HG03442 (cell line): ENCODE data around the gene UBR1.
"Not testable (repeated sequence)": the region's sequence is repeated elsewhere in the genome, so short reads cannot be mapped to it uniquely, and the experiment has no call there.

Experiments
- ATAC-seq: cut with Tn5 transposase; IDR thresholded peaks from one replicate; pipeline ENCODE4 v1.9.1; 2021; ENCODE audit warnings: mild to moderate bottlenecking, moderate library complexity; ENCODE audit not compliant: unreplicated experiment

UBR1 gene

DNA sequence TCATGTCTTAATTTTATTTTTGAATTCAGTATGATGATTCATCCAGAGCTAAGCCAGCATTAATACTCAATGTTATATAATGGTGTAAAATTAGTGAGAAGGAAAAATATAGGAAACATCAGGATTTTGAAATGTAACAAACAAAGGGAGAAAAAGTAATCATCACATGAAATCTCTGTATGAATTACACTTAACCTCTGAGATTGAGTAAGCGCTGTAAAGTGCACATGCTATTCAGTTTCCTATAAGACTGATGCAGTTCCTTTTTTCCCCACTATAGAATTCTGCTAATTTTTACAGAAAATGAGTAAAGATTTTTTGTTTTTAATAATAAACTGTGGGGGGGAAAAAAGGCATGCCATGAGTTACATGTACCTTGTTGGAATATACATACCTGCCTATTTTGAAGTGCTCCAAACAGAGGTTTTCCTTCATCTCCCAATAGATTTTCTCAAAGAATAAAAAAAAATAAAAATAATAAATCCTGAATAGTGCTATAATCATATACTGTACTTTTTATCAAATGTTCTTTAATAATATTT is 121.3 kb downstream of the UBR1 start:
- ATAC-seq: no peak

DNA sequence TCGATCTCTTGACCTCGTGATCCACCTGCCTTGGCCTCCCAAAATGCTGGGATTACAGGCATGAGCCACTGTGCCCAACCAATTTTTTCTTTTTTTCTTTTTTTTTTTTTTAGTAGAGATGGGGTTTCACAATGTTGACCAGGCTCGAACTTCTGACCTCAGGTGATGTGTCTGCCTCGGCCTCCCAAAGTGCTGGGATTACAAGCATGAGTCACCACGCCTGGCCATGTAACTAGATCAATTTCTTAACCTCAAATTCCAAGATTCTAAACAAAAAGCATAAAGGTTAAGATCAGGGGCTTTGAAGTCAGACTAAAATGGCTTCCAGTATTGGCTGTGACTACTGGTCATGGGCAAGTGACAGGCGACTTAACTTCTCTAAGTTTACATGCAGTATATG is 126.7 kb downstream of the UBR1 start:
- not testable (repeated sequence) for ATAC-seq

DNA sequence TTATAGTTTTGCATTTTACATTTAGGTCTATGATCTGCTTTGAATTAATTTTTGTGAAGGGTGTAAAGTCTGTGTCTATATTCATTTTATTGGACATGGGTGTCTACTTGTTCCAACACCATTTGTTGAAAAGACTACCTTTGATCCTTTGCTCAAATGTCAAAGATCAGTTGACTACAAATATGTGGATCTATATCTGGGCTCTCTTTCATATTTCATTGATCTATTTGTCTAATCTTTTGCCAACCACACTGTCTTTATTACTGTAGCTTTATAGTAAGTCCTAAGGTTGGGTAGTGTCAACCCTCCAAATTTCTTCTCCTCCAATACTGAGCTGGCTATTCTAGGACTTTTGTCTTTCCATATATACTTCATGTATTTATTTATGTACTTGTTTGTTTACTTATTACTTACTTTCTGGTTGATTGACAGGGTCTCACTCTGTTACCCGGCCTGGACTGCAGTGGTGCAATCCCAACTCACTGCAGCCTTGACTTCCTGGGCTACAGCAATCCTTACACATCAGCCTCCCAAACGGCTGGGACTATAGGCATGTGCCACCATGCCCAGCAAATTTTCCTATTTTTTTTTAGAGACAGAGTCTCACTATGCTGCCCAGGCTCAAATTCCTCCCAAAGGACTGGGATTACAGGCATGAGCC is 131.5 kb downstream of the UBR1 start:
- ATAC-seq: no peak

DNA sequence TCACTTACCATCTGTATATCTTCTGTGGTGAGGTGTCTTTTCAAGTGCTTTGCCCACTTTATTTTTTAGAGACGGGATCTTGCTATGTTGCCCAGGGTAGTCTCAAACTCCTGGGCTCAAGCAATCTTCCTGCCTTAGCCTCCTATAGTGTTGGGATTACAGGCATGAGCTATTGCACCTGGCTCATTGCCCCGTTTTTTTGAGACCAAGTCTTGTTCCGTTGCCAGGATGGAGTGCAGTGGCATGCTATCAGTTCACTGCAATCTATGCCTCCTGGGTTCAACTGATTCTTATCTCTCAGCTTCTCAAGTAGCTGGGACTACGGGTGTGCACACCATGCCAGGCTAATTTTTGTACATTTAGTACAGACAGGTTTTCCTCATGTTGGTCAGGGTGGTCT is 132.7 kb downstream of the UBR1 start:
- ATAC-seq: no peak

DNA sequence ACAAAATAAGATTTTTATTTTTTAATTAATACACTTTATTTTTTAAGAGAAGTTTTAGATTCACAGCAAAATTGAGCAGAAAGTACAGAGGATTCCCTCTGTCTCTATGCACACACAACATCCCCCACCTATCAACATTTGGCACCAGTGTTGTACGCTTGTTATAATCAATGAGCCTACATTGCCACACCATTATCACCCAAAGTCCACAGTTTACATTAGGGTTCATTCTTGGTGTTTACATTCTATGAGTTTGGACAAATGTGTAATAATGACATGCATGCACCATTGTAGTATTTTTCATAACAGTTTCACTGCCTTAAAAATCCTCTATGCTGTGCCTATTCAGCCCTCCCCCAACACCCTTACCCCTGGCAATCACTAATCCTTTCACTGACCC is 134.0 kb downstream of the UBR1 start:
- ATAC-seq: no peak

DNA sequence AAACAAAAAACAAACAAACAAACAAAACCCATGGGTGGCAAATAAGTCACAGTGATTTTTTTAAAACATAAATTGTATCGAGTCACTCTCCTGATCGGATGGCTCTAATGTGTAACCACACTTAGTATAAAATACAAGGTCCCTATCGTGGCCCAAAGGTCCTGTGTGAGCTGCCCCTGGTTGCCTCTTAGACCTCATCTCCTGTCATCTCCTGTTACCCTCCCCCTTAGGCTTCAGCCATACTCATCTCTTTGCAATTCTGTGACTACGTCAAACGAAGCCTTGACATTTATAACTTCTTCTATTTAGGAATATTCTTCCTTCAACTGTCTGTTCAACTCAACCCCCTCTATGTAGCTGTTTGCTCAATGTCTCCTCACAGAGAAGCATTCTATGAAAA is 141.4 kb downstream of the UBR1 start:
- no peak for ATAC-seq

DNA sequence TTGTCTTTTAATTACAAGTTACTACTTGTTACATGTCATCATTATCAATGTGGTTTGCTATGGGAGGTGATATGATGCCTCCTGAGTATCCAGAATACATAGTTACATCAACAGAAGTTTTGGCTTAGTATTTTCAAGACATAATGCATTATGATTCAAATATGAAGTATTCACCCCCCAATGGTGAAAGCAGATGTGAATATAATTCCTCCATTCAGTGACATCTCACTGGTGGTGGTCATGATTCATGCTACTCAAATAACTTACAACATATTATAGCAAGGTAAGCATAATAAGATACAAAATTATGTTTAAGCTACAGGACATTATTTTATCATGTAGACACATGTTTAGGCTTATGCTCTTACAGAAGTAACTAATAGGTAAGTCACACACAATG is 150.3 kb downstream of the UBR1 start:
- ATAC-seq: no peak

DNA sequence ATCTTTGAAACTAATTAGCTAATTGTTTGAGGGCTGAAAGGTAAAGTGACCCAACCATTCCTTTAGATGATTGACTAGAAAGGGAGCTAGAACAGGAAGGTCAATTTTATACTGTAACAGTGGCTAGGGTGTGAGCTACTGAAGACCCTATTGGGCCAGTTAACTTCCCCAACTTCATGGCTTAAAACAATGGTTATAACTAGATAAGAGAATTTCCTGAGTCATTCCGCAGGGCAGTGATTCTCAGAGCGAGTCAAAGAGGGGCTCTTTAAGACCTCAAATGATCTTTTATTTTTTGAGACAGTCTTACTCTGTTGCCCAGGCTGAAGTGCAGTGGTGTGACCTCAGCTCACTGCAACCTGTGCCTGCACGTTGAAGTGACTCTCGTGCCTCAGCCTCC is 151.5 kb downstream of the UBR1 start:
- no peak for ATAC-seq

DNA sequence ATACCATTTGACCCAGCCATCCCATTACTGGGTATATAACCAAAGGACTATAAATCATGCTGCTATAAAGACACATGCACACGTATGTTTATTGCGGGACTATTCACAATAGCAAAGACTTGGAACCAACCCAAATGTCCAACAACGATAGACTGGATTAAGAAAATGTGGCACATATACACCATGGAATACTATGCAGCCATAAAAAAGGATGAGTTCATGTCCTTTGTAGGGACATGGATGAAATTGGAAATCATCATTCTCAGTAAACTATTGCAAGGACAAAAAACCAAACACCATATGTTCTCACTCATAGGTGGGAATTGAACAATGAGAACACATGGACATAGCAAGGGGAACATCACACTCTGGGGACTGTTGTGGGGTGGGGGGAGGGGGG is 156.9 kb downstream of the UBR1 start:
- not testable (repeated sequence) for ATAC-seq

DNA sequence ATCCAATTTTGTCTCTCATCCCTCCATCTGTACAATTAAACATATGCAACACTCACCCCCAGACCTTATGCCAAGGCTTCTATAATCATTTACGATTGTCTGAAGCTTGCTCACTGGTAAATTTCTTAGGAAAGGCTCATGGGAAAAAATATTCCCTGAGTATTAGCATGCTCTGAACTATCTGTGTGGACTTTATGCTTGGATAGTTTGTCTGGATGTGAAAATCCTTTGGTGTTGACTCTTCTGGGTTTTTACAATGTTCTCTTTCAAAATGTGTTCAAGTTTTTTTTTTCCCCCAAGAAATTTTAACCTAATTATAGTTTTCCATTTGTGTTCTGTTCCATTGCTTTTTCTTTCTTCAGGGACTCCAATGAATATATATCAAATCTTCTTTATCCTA is 165.3 kb downstream of the UBR1 start:
- no peak for ATAC-seq

DNA sequence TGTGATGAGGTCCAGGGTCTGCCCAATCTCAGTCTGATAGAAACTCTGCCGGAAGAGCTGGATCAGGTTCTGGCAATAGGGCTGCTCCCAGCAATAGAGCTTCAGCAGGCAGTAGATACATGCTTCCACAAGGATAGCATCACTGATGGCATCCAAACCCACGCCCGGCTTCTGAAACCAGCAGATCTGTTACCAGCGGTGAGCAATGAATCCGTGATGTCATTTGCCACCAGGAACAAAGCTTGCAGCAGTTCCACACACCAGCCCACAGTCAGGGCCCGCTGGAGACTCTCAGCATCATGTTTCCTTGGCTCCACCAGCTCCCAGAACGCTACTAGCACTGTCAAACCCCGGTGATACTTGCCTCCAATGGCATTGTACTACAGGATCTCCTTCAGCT is 166.0 kb downstream of the UBR1 start:
- no peak for ATAC-seq

DNA sequence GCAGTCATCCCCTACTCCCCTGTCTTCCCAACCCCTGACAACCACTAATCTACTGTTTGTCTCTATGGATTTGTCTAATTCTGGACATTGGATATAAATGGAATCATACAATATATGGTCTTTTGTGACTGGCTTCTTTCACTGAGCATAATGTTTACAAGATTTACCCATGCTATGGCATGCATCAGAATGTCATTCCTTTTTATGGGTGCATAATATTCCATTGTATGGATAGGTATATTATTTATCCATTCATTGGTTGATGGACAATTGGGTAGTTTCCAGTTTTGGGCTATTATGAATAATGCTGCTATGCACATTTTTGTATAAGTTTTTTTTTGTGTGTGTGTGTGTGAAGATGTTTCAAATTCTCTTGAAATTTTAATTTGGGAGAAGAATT is 168.7 kb downstream of the UBR1 start:
- no peak for ATAC-seq

DNA sequence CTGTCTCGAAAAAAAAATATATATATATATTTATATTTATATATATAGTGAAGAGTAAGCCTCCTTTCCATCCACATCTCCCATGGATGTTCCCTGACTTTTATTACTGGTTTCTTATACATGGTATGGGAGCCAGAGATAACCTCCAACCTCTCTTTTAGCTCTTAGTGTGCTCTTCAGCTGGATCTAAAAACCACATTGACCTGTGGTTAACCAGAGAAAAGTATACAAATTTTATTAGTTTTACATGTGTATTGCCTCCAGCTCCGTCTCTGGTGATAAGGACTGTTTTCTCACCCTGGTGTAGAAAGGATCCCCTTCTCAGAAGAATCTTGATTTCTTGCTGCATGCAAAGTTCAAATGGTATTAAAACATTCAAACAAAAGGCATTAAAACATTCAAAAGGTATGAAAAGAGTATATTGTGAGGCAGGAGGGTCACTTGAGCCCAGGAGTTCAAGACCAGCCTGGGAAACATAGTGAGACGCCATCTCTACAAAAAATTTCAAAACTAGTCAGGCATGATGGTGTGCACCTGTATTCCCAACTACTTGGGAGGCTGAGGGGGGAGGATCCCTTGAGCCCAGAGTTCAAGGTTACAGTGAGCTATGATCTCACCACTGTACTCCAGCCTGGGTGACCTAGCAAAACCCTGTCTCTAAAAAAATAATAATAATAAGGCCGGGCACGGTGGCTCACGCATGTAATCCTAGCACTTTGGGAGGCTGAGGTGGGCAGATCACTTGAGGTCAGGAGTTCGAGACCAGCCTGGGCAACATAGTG is 171.8 kb downstream of the UBR1 start:
- no peak for ATAC-seq

DNA sequence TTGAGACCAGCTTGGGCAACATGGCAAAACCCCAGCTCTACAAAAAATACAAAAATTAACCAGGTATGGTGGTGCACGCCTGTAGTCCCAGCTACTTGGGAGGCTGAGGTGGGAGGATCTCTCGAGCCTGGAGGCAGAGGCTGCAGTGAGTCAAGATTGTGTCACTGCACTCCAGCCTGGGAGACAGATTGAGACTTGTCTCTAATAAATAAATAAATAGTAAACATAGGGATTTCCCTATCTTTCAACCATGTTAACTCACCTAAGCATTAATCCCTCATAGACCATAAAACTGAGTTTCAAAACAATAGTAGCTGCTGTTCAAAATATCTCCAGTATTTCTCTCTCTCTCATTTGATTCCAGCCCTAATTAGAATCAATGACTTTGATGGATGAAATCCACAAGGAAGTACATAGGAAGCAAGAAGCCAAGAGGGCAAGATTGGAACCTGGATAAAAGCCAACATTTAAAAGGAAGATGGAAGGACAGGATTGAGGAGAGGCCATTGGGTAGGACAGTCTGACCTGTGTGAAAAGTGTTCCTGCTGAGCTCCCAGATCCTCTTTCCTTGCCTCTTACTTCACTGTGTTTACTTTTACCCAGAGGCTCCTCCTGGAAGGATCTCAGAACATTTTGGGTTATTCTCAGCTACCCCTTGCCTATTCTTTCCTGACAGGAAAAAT is 172.9 kb downstream of the UBR1 start:
- ATAC-seq: no peak

DNA sequence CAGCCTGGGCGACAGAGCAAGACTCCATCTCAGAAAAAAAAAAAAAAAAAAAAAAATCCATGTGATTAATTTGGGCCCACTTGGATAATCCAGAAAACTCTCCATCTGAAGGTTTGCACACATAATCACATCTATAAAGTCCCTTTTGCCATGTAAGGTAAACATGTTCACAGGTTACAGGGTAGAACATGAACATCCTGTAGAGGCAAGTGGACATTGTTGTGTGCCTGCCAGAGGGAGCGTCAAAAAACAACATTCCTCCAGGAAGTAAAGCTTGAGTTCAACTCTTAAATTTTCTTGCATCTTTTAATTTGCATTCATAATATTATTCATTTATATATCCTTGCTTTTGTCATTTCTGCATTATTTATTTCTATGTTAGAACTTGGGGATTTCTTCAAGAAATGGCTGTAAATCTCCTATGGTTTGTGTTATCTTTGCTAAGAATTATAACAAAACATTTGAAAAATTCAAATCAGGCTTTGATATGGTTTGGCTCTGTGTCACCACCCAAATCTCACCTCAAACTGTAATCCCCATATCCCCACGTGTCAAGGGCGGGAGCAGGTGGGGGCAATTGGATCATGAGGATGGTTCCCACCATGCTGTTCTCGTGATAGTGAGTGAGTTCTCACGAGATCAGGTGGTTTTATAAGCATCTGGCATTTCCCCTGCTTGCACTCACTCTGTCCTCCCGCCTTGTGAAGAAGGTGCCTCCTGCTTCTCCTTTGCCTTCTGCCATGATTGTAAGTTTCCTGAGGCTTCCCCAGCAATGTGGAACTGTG is 173.9 kb downstream of the UBR1 start:
- ATAC-seq: no peak

DNA sequence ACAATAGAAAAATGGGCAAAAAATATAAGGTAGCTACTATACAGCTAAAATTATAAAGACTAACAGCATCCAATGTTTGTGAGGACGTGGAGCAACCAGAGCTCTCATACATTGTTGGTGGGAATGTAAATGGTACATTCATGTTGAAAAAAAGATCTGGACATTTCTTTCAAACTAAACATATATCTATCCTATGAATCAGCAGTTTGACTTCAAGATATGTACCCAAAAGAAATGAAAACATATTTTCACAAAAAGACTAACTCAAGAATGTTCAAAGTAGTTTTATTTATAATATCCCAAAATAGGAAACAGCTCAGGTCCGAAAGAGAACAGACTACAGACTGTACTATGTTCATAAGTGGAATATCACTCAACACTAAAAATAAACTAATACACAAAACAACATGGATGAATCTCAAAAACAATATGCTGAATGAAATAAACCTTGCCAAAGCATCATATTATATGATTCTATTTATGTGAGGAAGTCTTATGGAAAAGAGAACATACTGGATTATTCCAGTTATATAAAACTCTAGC is 176.5 kb downstream of the UBR1 start:
- no peak for ATAC-seq

DNA sequence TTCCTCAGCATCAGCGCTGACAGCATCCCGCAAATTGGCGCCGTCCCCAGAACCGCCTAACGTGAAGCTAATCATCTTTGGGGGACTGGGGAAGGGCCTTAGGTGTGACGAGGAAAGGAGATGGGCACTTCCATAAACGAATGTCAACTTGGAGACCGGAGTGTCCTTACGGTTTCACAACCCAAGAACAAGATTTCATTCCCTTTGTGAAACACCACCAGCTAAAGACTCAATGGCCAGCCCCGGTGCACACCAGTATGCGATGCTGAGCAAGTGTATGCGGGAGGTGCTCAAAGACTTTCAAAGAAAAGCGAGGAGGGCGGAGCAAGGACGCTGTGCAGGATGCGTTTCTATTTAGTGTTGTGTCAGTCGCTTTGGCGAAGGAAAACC is 184.5 kb downstream of the UBR1 start:
- no peak for ATAC-seq

DNA sequence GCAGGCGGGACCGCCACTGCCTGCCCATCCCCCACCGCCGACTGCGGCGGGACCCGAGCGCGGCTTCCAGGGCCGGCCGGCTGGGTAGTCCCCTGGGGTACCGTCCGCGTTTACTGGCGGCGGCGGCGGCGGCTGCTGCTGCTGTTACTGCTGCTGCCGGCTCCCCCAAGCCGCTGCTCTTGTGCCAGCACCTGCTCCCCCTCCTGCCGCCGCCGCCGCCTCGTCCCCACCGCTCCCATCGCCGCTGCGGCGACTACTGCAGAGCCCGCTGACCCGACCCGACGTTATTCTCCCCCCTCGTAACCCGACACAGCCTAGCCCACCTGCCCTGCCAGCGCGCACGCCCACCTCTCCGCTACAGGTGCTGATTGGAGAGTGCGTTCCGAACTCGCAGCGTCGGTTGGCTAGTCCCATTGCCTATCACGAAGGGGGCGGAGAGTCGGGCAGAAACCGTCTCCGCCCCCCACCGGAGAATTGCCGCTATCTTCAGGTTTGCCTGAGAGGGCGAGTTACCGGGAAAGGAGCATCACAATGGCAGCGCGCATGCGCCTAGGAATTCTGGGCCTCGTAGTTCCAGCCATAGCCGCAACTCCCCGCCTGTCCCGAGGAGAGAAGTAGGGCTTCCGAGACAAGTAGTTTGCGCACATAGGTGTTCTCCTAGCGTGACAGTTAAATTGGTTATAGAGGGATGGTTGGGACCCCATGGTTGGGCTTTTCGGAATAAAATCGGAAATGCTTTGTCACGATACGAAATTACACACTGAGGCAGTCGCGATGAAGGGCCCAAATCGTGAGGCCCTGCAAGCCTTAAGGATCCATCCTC is 185.1 kb downstream of the UBR1 start, which contains the start of gene TTBK2:
Gene TTBK2, minus strand, starts transcription at position 260 of the 823 bp plus-strand sequence. CDS start 42,161 bp downstream, outside the sequence.
- ATAC-seq: peak; percentile 89

DNA sequence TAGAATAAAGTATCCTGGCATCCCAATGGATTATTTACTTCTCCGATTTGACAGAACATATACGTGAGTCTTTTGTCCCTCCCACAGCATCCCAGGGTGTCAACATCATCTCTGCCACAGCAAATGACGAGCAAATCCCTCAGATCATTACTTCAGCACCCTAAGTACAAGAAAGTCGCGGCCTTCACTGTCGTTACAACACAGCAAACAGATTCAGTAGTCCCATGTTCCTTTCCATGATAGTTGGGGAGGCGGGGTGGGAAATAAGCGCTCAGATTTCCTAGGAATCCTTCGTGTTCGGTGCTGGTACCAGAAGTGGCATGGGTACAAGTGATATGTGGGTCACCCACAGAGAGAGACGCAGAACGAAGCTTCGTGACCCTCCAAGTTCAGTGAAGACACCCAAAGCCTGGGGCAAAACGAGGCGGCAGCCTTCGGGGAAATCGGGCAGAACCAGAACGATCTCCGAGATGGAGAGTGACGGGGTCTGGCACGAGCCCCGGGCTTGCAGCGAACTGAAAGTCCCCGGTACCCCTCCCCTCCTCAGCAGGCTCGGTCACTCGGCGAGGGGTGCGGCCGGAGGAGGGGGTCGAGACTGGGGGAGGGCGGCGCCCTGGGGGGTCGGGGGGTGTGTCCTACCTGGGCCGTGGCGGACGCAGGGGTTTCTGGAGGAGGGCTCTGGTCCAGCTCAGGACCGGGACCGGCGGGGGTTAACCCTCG is 185.9 kb downstream of the UBR1 start:
- ATAC-seq: peak; percentile 26
